Activated naive CD4-positive, alpha-beta T cell treated with anti-CD3 and anti-CD28 coated beads for 36 hours (primary cell): ENCODE measurements around the gene NCLN. TPM values are rescaled to one million over a fixed set of nuclear protein-coding genes. Genes with fewer than 3 reads are reported as not detected.
"Not testable (repeated sequence)": the region's sequence is repeated elsewhere in the genome, so short reads cannot be mapped to it uniquely, and the experiment has no call there.

Source experiments
- CTCF ChIA-PET: fragments of 350-600 bp; sonication (Branson Sonifier 250); formaldehyde crosslinking; loops from one replicate; lab custom pipeline; 2021; ENCODE audit warnings: antibody characterized with exemption; lab: Charles Lee
- DNase-seq: peaks from one replicate; pipeline ENCODE4 v3.0.0-alpha.2; 2020
- H3K27ac Mint-ChIP-seq: one replicate; pipeline ENCODE4 v1.8.0; 2021; ENCODE audit warnings: mild to moderate bottlenecking, mixed read lengths
- H3K27me3 Mint-ChIP-seq: one replicate; pipeline ENCODE4 v1.8.0; 2021; ENCODE audit warnings: low read depth, mixed read lengths
- H3K36me3 Mint-ChIP-seq: one replicate; pipeline ENCODE4 v1.8.0; 2021; ENCODE audit warnings: low read depth, mixed read lengths
- H3K4me1 Mint-ChIP-seq: one replicate; pipeline ENCODE4 v1.8.0; 2021; ENCODE audit warnings: low read depth, mixed read lengths
- H3K4me3 Mint-ChIP-seq: one replicate; pipeline ENCODE4 v1.8.0; 2021; ENCODE audit warnings: mild to moderate bottlenecking, moderate library complexity, mixed read lengths
- H3K9me3 Mint-ChIP-seq: one replicate; pipeline ENCODE4 v1.8.0; 2021; ENCODE audit warnings: mixed read lengths
- intact Hi-C: fragments of 100-400 bp; cut with micrococcal nuclease; formaldehyde crosslinking; loops from one replicate; pipeline ENCODE4 v1.15.1; 2023
- total RNA-seq, 2 experiments: library from RNA; stranded (reverse); gene quantifications; one replicate each; pipeline ENCODE4 v1.2.3, GENCODE V29; 2021

The NCLN gene
- total RNA-seq, 2 experiments from 2014 or later: 38.4 to 42.9 TPM

GRCh38 chr19:3229888-3230496 is 44.3 kb downstream of the NCLN start:
- CTCF ChIA-PET: interaction anchor here (0.6 to 1.6 kb wide), 3 partner anchors 19 to 1400 kb away, joined by 3 read pairs; no protein-coding TSS in a partner anchor
- Mint-ChIP-seq H3K4me3 (no peak overlapping the region), H3K4me1 (no peaks in the 10 kb centered on the region), H3K36me3 (no peaks in the 10 kb centered on the region), H3K9me3 (no peaks in the 10 kb centered on the region), H3K27me3 (peaks cover 36% of the 10 kb centered on the region), H3K27ac (no peak overlapping the region)
- DNase-seq: no peak
- intact Hi-C loops: no loop called here

- H3K27ac Mint-ChIP-seq: no peak overlapping the region
- no peaks in the 10 kb centered on the region for H3K4me1 Mint-ChIP-seq
- intact Hi-C loops: no loop called here
- H3K9me3 Mint-ChIP-seq: no peaks in the 10 kb centered on the region
- no peak for DNase-seq
- H3K27me3 Mint-ChIP-seq: peaks cover 34% of the 10 kb centered on the region
- CTCF ChIA-PET: no interaction called here
- no peaks in the 10 kb centered on the region for H3K36me3 Mint-ChIP-seq
- no peak overlapping the region for H3K4me3 Mint-ChIP-seq
These were observed 45.6 kb downstream of the NCLN start for GRCh38 chr19:3231288-3231687.

- H3K4me3 Mint-ChIP-seq: no peak overlapping the region
- CTCF ChIA-PET: interaction anchor here (1.0 kb wide), 1 partner anchor 19 kb away, joined by 3 read pairs; no protein-coding TSS in a partner anchor
- intact Hi-C loops: no loop called here
- H3K27ac Mint-ChIP-seq: no peak overlapping the region
- no peaks in the 10 kb centered on the region for H3K9me3 Mint-ChIP-seq
- H3K27me3 Mint-ChIP-seq: peaks cover 16% of the 10 kb centered on the region
- DNase-seq: no peak
- no peaks in the 10 kb centered on the region for H3K4me1 Mint-ChIP-seq
- H3K36me3 Mint-ChIP-seq: no peaks in the 10 kb centered on the region
These were observed 47.4 kb downstream of the NCLN start for GRCh38 chr19:3233116-3233515.

GRCh38 chr19:3233831-3234230 is 48.1 kb downstream of the NCLN start:
- no peaks in the 10 kb centered on the region for H3K9me3 Mint-ChIP-seq

GRCh38 chr19:3234800-3235199 is 49.1 kb downstream of the NCLN start:
- H3K27ac Mint-ChIP-seq: no peak overlapping the region
- DNase-seq: peak; percentile 42
- intact Hi-C loops: no loop called here
- H3K9me3 Mint-ChIP-seq: no peaks in the 10 kb centered on the region
- no peak overlapping the region for H3K4me3 Mint-ChIP-seq
- H3K27me3 Mint-ChIP-seq: peaks cover 6% of the 10 kb centered on the region
- no peaks in the 10 kb centered on the region for H3K4me1 Mint-ChIP-seq
- CTCF ChIA-PET: interaction anchor here (0.6 kb wide), 1 partner anchor 1123 kb away, joined by 4 read pairs; no protein-coding TSS in a partner anchor
- H3K36me3 Mint-ChIP-seq: no peaks in the 10 kb centered on the region

More at GRCh38 chr19:3233831-3234230, 48.1 kb downstream of the NCLN start:
- Mint-ChIP-seq H3K27me3 (peaks cover 14% of the 10 kb centered on the region), H3K27ac (no peak overlapping the region), H3K4me1 (no peaks in the 10 kb centered on the region), H3K4me3 (no peak overlapping the region), H3K36me3 (no peaks in the 10 kb centered on the region)
- CTCF ChIA-PET: interaction anchor here (1.0 kb wide), 1 partner anchor 19 kb away, joined by 3 read pairs; no protein-coding TSS in a partner anchor
- intact Hi-C loops: no loop called here
- DNase-seq: no peak

- H3K27ac Mint-ChIP-seq, H3K9me3 Mint-ChIP-seq, intact Hi-C loops, H3K4me3 Mint-ChIP-seq, DNase-seq, H3K4me1 Mint-ChIP-seq, CTCF ChIA-PET, H3K27me3 Mint-ChIP-seq, H3K36me3 Mint-ChIP-seq: not testable (repeated sequence)
These were observed 49.9 kb downstream of the NCLN start for GRCh38 chr19:3235604-3236003.

GRCh38 chr19:3236272-3236671 is 50.5 kb downstream of the NCLN start:
- H3K36me3 Mint-ChIP-seq: no peaks in the 10 kb centered on the region
- H3K4me3 Mint-ChIP-seq: no peak overlapping the region
- CTCF ChIA-PET: interaction anchor here (0.6 kb wide), 1 partner anchor 68 kb away, joined by 3 read pairs; no protein-coding TSS in a partner anchor
- peaks cover 6% of the 10 kb centered on the region for H3K27me3 Mint-ChIP-seq
- H3K27ac Mint-ChIP-seq: no peak overlapping the region
- no peaks in the 10 kb centered on the region for H3K9me3 Mint-ChIP-seq
- DNase-seq: no peak
- no peaks in the 10 kb centered on the region for H3K4me1 Mint-ChIP-seq
- intact Hi-C loops: no loop called here

- no peaks in the 10 kb centered on the region for H3K4me1 Mint-ChIP-seq
- H3K27me3 Mint-ChIP-seq: peaks cover 4% of the 10 kb centered on the region
- DNase-seq: no peak
- H3K27ac Mint-ChIP-seq: no peak overlapping the region
- intact Hi-C loops: no loop called here
- H3K9me3 Mint-ChIP-seq: no peaks in the 10 kb centered on the region
- H3K4me3 Mint-ChIP-seq: no peak overlapping the region
- no peaks in the 10 kb centered on the region for H3K36me3 Mint-ChIP-seq
- CTCF ChIA-PET: no interaction called here
These were observed 52.4 kb downstream of the NCLN start for GRCh38 chr19:3238066-3238561.

- CTCF ChIA-PET: no interaction called here
- Mint-ChIP-seq H3K27ac (no peak overlapping the region), H3K36me3 (no peaks in the 10 kb centered on the region), H3K27me3 (peaks cover 4% of the 10 kb centered on the region), H3K9me3 (no peaks in the 10 kb centered on the region), H3K4me1 (no peaks in the 10 kb centered on the region), H3K4me3 (no peak overlapping the region)
- intact Hi-C loops: no loop called here
- DNase-seq: no peak
These were observed 53.6 kb downstream of the NCLN start for GRCh38 chr19:3239367-3239766.

- CTCF ChIA-PET: interaction anchor here (1.0 kb wide), 1 partner anchor 116 kb away, joined by 4 read pairs; no protein-coding TSS in a partner anchor
- Mint-ChIP-seq H3K9me3 (no peaks in the 10 kb centered on the region), H3K4me1 (no peaks in the 10 kb centered on the region), H3K27me3 (no peaks in the 10 kb centered on the region), H3K27ac (no peak overlapping the region), H3K36me3 (no peaks in the 10 kb centered on the region), H3K4me3 (no peak overlapping the region)
- intact Hi-C loops: no loop called here
- peak; percentile 73 for DNase-seq
These were observed 58.3 kb downstream of the NCLN start for GRCh38 chr19:3243819-3244700.

- CTCF ChIA-PET: no interaction called here
- no peaks in the 10 kb centered on the region for H3K9me3 Mint-ChIP-seq
These were observed 59.3 kb downstream of the NCLN start for GRCh38 chr19:3245050-3245449.

GRCh38 chr19:3248728-3249326 is 63.1 kb downstream of the NCLN start:
- Mint-ChIP-seq H3K4me3 (no peak overlapping the region), H3K36me3 (no peaks in the 10 kb centered on the region), H3K27me3 (peaks cover 5% of the 10 kb centered on the region), H3K4me1 (no peaks in the 10 kb centered on the region), H3K9me3 (peaks cover 10% of the 10 kb centered on the region), H3K27ac (no peak overlapping the region)
- CTCF ChIA-PET: no interaction called here
- intact Hi-C loops: no loop called here
- DNase-seq: no peak

More at GRCh38 chr19:3245050-3245449, 59.3 kb downstream of the NCLN start:
- no peaks in the 10 kb centered on the region for H3K4me1 Mint-ChIP-seq
- H3K27ac Mint-ChIP-seq: no peak overlapping the region
- peaks cover 2% of the 10 kb centered on the region for H3K27me3 Mint-ChIP-seq
- H3K4me3 Mint-ChIP-seq: no peak overlapping the region
- no peaks in the 10 kb centered on the region for H3K36me3 Mint-ChIP-seq
- no peak for DNase-seq
- intact Hi-C loops: no loop called here
